HepG2 (cell line): ENCODE results near the gene UBAP2. TPM values are rescaled to one million over a fixed set of nuclear protein-coding genes. Genes with fewer than 3 reads are reported as not detected.

Experiments
- BRD4 ChIP-seq: sonication (generic); formaldehyde crosslinking; IDR thresholded peaks from 2 replicates; pipeline ENCODE4 v1.4.0; 2020; ENCODE audit warnings: missing genetic modification reagents
- EZH2 ChIP-seq: conservative IDR thresholded peaks from 2 replicates; pipeline ENCODE4 v1.6.1; 2012; ENCODE audit warnings: mild to moderate bottlenecking, low read depth, low read length, moderate library complexity
- FOXJ3 ChIP-seq: sonication (generic); formaldehyde crosslinking; IDR thresholded peaks from 2 replicates; pipeline ENCODE4 v1.4.0; 2020; ENCODE audit warnings: missing genetic modification reagents, mild to moderate bottlenecking, borderline replicate concordance
- HMGXB3 ChIP-seq: sonication (generic); formaldehyde crosslinking; IDR thresholded peaks from 2 replicates; pipeline ENCODE4 v1.4.0; 2020; ENCODE audit warnings: missing genetic modification reagents, borderline replicate concordance
- KDM3A ChIP-seq: IDR thresholded peaks from 2 replicates; pipeline ENCODE4 v1.6.1; 2018; ENCODE audit warnings: low read depth, missing compliant biosample characterization
- MED13 ChIP-seq: sonication (generic); formaldehyde crosslinking; IDR thresholded peaks from 2 replicates; pipeline ENCODE4 v1.5.0; 2020; ENCODE audit warnings: missing genetic modification reagents
- PHF8 ChIP-seq: sonication (generic); formaldehyde crosslinking; IDR thresholded peaks from 2 replicates; pipeline ENCODE4 v1.5.0; 2020; ENCODE audit warnings: missing genetic modification reagents
- PLRG1 ChIP-seq: fragments of 450-650 bp; conservative IDR thresholded peaks from 2 replicates; pipeline ENCODE4 v1.6.1; 2016
- RBM22 ChIP-seq: fragments of 200-400 bp; formaldehyde crosslinking; optimal IDR thresholded peaks from 2 replicates; pipeline ENCODE3; 2017; ENCODE audit warnings: mild to moderate bottlenecking, low read length, moderate library complexity
- SRY ChIP-seq: sonication (generic); formaldehyde crosslinking; IDR thresholded peaks from 2 replicates; pipeline ENCODE4 v1.8.0; 2022; ENCODE audit warnings: mild to moderate bottlenecking, missing genetic modification reagents
- TBX3 ChIP-seq: fragments of 450-650 bp; IDR thresholded peaks from 2 replicates; pipeline ENCODE4 v1.6.1; 2017; ENCODE audit warnings: antibody characterized with exemption, mild to moderate bottlenecking, inconsistent platforms, borderline replicate concordance
- TOE1 ChIP-seq: sonication (generic); formaldehyde crosslinking; IDR thresholded peaks from 2 replicates; pipeline ENCODE4 v1.4.0; 2020; ENCODE audit warnings: mild to moderate bottlenecking, missing genetic modification reagents
- U2AF1 ChIP-seq: fragments of 200-400 bp; formaldehyde crosslinking; optimal IDR thresholded peaks from 2 replicates; pipeline ENCODE3; 2017; ENCODE audit warnings: mild to moderate bottlenecking, low read depth, low read length
- ZBTB2 ChIP-seq: sonication (generic); formaldehyde crosslinking; IDR thresholded peaks from 2 replicates; pipeline ENCODE4 v1.8.0; 2022; ENCODE audit warnings: low read depth, missing genetic modification reagents
- ZNF335 ChIP-seq: sonication (generic); formaldehyde crosslinking; IDR thresholded peaks from 2 replicates; pipeline ENCODE4 v1.4.0; 2020; ENCODE audit warnings: missing genetic modification reagents
- ZNF414 ChIP-seq: sonication (generic); formaldehyde crosslinking; IDR thresholded peaks from 2 replicates; pipeline ENCODE4 v1.5.0; 2020; ENCODE audit warnings: missing genetic modification reagents
- ZNF503 ChIP-seq: sonication (generic); formaldehyde crosslinking; IDR thresholded peaks from 2 replicates; pipeline ENCODE4 v1.4.0; 2020; ENCODE audit warnings: missing genetic modification reagents
- ZNF546 ChIP-seq: sonication (generic); formaldehyde crosslinking; conservative IDR thresholded peaks from 2 replicates; pipeline ENCODE4 v1.8.1; 2023; ENCODE audit warnings: mild to moderate bottlenecking, missing genetic modification reagents
- ZNF788 ChIP-seq: sonication (generic); formaldehyde crosslinking; IDR thresholded peaks from 2 replicates; pipeline ENCODE4 v1.5.0; 2020; ENCODE audit warnings: mild to moderate bottlenecking, missing genetic modification reagents, borderline replicate concordance
- ZNF839 ChIP-seq: sonication (generic); formaldehyde crosslinking; IDR thresholded peaks from 2 replicates; pipeline ENCODE4 v1.4.0; 2020; ENCODE audit warnings: missing genetic modification reagents, mild to moderate bottlenecking, borderline replicate concordance
- polyA plus RNA-seq, 8 experiments: library from polyadenylated mRNA; depleted of rRNA in 3 of 8; stranded (reverse) in 7 of 8; unstranded in 1 of 8; fragments of >200 nt; fragmentation: Illumina TruSeq in 4 of 8; extraction: Trizol in 4 of 8; gene quantifications; 2 replicates each; pipeline versions ENCODE4 v1.2.1 to v1.2.3, GENCODE V29; 2011 to 2016; ENCODE audit warnings: low read depth in 4 of 8, missing spikeins in 1 of 8, mixed read lengths in 1 of 8; ENCODE audit not compliant: insufficient read depth in 1 of 8
- total RNA-seq, 5 experiments: library from RNA; depleted of rRNA; stranded (reverse); fragments of >200 nt; fragmentation: Illumina TruSeq; extraction: Trizol; gene quantifications; 2 replicates each; pipeline ENCODE4 v1.2.3, GENCODE V29; 2016; ENCODE audit warnings: low read depth in 1 of 5

The UBAP2 gene
- total and polyA plus RNA-seq, 2 of the 13 experiments (the other 11 are each of a cell fraction or from before 2014, with no cell fraction given) = 19.0 to 22.0 TPM

- peak; percentile 67; the same call in 1 of the 2 replicates for TF ChIP-seq ZBTB2 (CRISPR knock-in tag)
- no peak for TF ChIP-seq RBM22
- TF ChIP-seq KDM3A = 0 out of 2 replicates have a peak, but pooled peaks have one; percentile 29
- no peak for TF ChIP-seq ZNF335 (CRISPR knock-in tag)
- peak; percentile 27; the same call in 1 of the 2 replicates for TF ChIP-seq FOXJ3 (CRISPR knock-in tag)
- no peak; the same call in 1 of the 2 replicates for TF ChIP-seq TOE1 (CRISPR knock-in tag)
- peak; percentile 80; the same call in 1 of the 2 replicates for TF ChIP-seq BRD4 (CRISPR knock-in tag)
- no peak; the same call in 1 of the 2 replicates for TF ChIP-seq SRY (CRISPR knock-in tag)
- peak; percentile 39; the same call in 1 of the 2 replicates for TF ChIP-seq TBX3
- peak; percentile 92 for TF ChIP-seq ZNF414 (CRISPR knock-in tag)
- peak; percentile 96 for TF ChIP-seq PHF8 (CRISPR knock-in tag)
- no peak; the same call in none of the 2 replicates for TF ChIP-seq HMGXB3
- no peak for TF ChIP-seq PLRG1
- 0 out of 2 replicates have a peak, but pooled peaks have one; percentile 52 for TF ChIP-seq ZNF839
- 0 out of 2 replicates have a peak, but pooled peaks have one; percentile 7 for TF ChIP-seq ZNF503
- no peak for TF ChIP-seq EZH2
- TF ChIP-seq MED13 (CRISPR knock-in tag) = peak; percentile 83
- TF ChIP-seq ZNF546 (CRISPR knock-in tag) = peak; percentile 73; the same call in 1 of the 2 replicates
- peak; percentile 75 for TF ChIP-seq ZNF788
- no peak for TF ChIP-seq U2AF1
Observed at GRCh38 chr9:34048727-34049629, at the start of gene UBAP2 (continued).
